Glutamatergic neuron (in vitro differentiated cells): ENCODE results near the gene ADAM22. TPM values are rescaled to one million over a fixed set of nuclear protein-coding genes. Genes with fewer than 3 reads are reported as not detected.

Experiments
- DNase-seq: peaks from one replicate; pipeline ENCODE4 v3.0.0; 2022
- H3K27ac Mint-ChIP-seq: one replicate; pipeline ENCODE4 v1.8.0; 2020; ENCODE audit warnings: mild to moderate bottlenecking, mixed read lengths, inconsistent platforms; ENCODE audit not compliant: unreplicated experiment
- H3K27me3 Mint-ChIP-seq: one replicate; pipeline ENCODE4 v1.8.0; 2020; ENCODE audit warnings: mild to moderate bottlenecking, moderate library complexity, mixed read lengths, inconsistent platforms; ENCODE audit not compliant: unreplicated experiment
- H3K36me3 Mint-ChIP-seq: one replicate; pipeline ENCODE4 v1.8.0; 2020; ENCODE audit warnings: mild to moderate bottlenecking, mixed read lengths, inconsistent platforms; ENCODE audit not compliant: unreplicated experiment
- H3K4me1 Mint-ChIP-seq: one replicate; pipeline ENCODE4 v1.8.0; 2020; ENCODE audit warnings: mild to moderate bottlenecking, low read depth, mixed read lengths, inconsistent platforms; ENCODE audit not compliant: unreplicated experiment
- H3K4me3 Mint-ChIP-seq: one replicate; pipeline ENCODE4 v1.8.0; 2020; ENCODE audit warnings: mild to moderate bottlenecking, mixed read lengths, inconsistent platforms; ENCODE audit not compliant: unreplicated experiment
- H3K9me3 Mint-ChIP-seq: one replicate; pipeline ENCODE4 v1.8.0; 2020; ENCODE audit warnings: mild to moderate bottlenecking, moderate library complexity, mixed read lengths, inconsistent platforms; ENCODE audit not compliant: unreplicated experiment
- total RNA-seq: library from RNA; stranded (reverse); fragmentation: NEBNext Ultra II Directional; extraction: Animal tissue kit (Norgen Biotek cat#: 25700); gene quantifications from one replicate; pipeline ENCODE4 v1.2.1, GENCODE V29; 2021; ENCODE audit not compliant: unreplicated experiment
- TF ChIP-seq, protein P1 (sequence below): fragments of 200-600 bp; sonication (generic); IDR thresholded peaks from one replicate; pipeline ENCODE4 v1.5.0; 2021; ENCODE audit not compliant: partially characterized antibody, unreplicated experiment

ADAM22 gene
- total RNA-seq, 1 donor from 2014 or later: 91.9 TPM

DNA sequence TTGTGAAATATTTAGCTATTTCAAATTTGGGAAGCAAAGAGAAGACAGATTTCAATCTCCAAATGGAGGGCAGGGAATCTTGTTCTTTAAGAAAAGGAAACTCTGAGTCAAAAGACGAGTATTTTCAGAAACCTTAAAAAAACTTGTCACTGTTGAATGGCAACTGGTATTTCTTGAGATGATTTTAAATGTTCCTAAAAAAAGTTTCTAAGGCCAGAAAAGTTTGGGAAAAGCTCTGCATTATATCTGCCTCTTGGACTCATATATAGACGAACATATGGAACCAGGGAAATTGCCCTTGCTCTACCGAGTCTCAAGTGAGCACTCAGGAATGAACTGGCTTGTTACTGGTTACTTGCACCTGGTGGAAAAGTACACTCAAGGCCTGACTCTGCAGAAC lies 69.5 kb downstream of the ADAM22 start:
- H3K27ac Mint-ChIP-seq: no peak overlapping the region
- peaks cover 8% of the 10 kb centered on the region for H3K4me1 Mint-ChIP-seq
- TF ChIP-seq, protein P1, sequence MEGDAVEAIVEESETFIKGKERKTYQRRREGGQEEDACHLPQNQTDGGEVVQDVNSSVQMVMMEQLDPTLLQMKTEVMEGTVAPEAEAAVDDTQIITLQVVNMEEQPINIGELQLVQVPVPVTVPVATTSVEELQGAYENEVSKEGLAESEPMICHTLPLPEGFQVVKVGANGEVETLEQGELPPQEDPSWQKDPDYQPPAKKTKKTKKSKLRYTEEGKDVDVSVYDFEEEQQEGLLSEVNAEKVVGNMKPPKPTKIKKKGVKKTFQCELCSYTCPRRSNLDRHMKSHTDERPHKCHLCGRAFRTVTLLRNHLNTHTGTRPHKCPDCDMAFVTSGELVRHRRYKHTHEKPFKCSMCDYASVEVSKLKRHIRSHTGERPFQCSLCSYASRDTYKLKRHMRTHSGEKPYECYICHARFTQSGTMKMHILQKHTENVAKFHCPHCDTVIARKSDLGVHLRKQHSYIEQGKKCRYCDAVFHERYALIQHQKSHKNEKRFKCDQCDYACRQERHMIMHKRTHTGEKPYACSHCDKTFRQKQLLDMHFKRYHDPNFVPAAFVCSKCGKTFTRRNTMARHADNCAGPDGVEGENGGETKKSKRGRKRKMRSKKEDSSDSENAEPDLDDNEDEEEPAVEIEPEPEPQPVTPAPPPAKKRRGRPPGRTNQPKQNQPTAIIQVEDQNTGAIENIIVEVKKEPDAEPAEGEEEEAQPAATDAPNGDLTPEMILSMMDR: no peak
- no peaks in the 10 kb centered on the region for H3K9me3 Mint-ChIP-seq
- no peak overlapping the region for H3K4me3 Mint-ChIP-seq
- H3K36me3 Mint-ChIP-seq: no peaks in the 10 kb centered on the region
- no peak for DNase-seq
- H3K27me3 Mint-ChIP-seq: no peaks in the 10 kb centered on the region

DNA sequence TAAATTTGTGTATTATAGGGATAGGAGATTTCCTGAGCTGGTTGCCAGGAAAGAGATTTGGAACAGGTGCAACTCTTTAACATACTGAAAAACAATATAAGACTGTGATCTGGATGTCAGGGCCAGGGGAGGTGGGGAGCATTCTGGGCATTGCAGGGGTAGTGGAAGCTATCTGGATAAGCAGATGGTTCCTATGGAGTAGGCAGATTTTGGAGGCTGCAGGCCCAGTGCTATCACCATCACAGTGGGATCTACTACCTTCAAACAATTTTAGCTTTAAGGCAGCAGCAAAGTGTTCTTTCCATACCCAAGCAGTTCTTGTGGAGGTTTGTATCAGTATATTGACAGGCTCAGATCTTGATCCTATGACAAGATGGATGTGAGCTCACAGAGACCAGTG lies 71.1 kb downstream of the ADAM22 start:
- DNase-seq: no peak
- H3K4me1 Mint-ChIP-seq: peaks cover 8% of the 10 kb centered on the region
- no peak overlapping the region for H3K4me3 Mint-ChIP-seq
- no peaks in the 10 kb centered on the region for H3K27me3 Mint-ChIP-seq
- H3K36me3 Mint-ChIP-seq: no peaks in the 10 kb centered on the region
- H3K27ac Mint-ChIP-seq: no peak overlapping the region
- H3K9me3 Mint-ChIP-seq: no peaks in the 10 kb centered on the region
- TF ChIP-seq, protein P1: no peak

DNA sequence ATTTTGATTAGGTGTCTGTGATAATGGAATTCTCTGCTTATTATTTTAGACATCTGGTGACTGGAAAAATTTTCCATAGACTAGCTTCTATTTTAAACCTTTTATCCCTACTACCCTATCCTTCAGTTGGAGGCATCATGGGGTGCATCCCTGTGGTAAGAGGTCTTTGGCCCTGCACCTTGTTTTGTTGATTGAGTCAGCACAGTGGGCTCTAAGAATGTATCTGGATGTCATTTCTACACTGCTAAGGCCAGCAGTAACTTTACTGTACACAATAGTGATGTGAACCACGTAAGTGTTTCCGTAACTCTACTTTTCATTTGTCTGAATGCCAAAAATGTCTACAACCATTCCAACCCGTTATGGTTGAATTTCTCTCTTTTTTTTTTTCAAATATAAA lies 75.6 kb downstream of the ADAM22 start:
- no peak overlapping the region for H3K4me3 Mint-ChIP-seq
- no peaks in the 10 kb centered on the region for H3K27me3 Mint-ChIP-seq
- no peak overlapping the region for H3K27ac Mint-ChIP-seq
- TF ChIP-seq, protein P1: no peak
- peaks cover 6% of the 10 kb centered on the region for H3K4me1 Mint-ChIP-seq
- DNase-seq: no peak
- H3K36me3 Mint-ChIP-seq: no peaks in the 10 kb centered on the region
- no peaks in the 10 kb centered on the region for H3K9me3 Mint-ChIP-seq

DNA sequence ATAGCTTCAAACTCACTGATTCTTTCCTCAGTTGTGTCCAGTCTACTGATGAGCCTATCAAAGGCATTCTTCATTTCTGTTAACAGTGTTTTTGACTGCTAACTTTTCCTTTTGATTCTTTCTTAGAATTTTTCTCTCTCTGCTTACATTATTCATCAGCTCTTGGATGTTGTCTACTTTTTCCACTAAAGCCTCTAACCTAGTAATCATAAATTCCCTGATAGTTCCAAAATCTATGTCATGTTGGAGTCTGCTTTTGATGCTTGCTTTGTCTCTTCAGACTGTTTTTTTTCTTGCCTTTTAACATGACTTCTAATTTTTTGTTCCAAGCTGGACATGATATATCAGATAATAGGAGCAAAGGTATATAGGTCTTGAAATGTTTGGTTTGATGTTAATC lies 78.0 kb downstream of the ADAM22 start:
- Mint-ChIP-seq H3K4me1 (no peaks in the 10 kb centered on the region), H3K27me3 (peaks cover 2% of the 10 kb centered on the region), H3K36me3 (no peaks in the 10 kb centered on the region), H3K9me3 (no peaks in the 10 kb centered on the region), H3K27ac (no peak overlapping the region), H3K4me3 (no peak overlapping the region)
- TF ChIP-seq, protein P1: no peak
- DNase-seq: no peak

DNA sequence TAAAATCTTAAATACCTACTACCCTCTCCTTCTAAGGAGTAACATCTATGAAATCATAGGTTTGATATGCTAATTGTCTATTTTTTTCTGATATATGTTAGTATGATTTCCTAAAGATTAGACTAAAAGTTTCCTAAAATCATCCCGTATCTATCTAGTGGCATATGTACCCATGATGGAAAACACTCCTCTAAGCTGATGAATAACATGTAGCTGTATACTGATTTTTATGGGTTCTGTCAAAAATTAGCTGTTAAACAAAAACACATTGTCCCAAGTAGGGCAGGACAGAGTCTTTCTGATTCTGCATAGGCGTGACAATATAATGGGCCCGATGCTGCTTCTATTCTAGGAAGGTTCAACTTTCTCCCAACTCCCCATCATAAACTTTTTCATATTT lies 79.9 kb downstream of the ADAM22 start:
- H3K36me3 Mint-ChIP-seq: no peaks in the 10 kb centered on the region
- H3K27me3 Mint-ChIP-seq: peaks cover 2% of the 10 kb centered on the region
- H3K4me1 Mint-ChIP-seq: no peaks in the 10 kb centered on the region
- peaks cover 1% of the 10 kb centered on the region for H3K9me3 Mint-ChIP-seq
- H3K27ac Mint-ChIP-seq: no peak overlapping the region
- TF ChIP-seq, protein P1: no peak
- no peak for DNase-seq
- no peak overlapping the region for H3K4me3 Mint-ChIP-seq
